Measurements from ENCODE around the gene RNF215. TPM values are rescaled to one million over a fixed set of nuclear protein-coding genes. Genes with fewer than 3 reads are reported as not detected.

RNF215 gene
- total and polyA plus RNA-seq, 2 of the 13 experiments (the other 11 are each of a cell fraction or from before 2014, with no cell fraction given): 5.3 to 6.1 TPM

GRCh38 chr22:30400159-30400558, 12.9 kb upstream of the RNF215 start:
- Histone ChIP-seq H3K9ac (ENCODE audit: insufficient read depth, low read depth, low read length) (no peak overlapping the region), H3K36me3 (replicated peaks in 1 of 2; ENCODE audit: control insufficient read depth in 1 of 2, insufficient read depth in 2 of 2, low read length in 2 of 2) (no peaks in the 10 kb centered on the region; a peak in 1 of 5 replicates), H4K20me1 (ENCODE audit: insufficient read depth, low read length) (no peaks in the 10 kb centered on the region), H2AFZ (ENCODE audit: low read length) (no peak overlapping the region), H3K27ac (ENCODE audit: extremely low read length, insufficient read depth, low read length) (no peak overlapping the region), H3K9me3 (ENCODE audit: low read length) (no peaks in the 10 kb centered on the region), H3K4me3 (replicated peaks in 1 of 3; ENCODE audit: insufficient read depth in 1 of 3, low read depth in 2 of 3, low read length in 3 of 3) (no peak overlapping the region), H3K27me3 (ENCODE audit: control insufficient read depth in 1 of 2, insufficient read depth in 2 of 2, low read length in 2 of 2) (no peaks in the 10 kb centered on the region), H3K79me2 (ENCODE audit: insufficient read depth, low read length) (no peaks in the 10 kb centered on the region), H3K4me1 (ENCODE audit: insufficient read depth, low read length) (peaks cover 70% of the 10 kb centered on the region), H3K4me2 (ENCODE audit: low read depth, low read length) (no peak overlapping the region)
- in situ Hi-C loops (cut with HindIII; ENCODE audit: extremely low pct_ligation_motif_present, low pct_unique_long_range_greater_than_20kb) (no loop called here), intact Hi-C loops (cut with micrococcal nuclease; ENCODE audit: unreplicated experiment) (no loop called here)
- POLR2A ChIA-PET: no interaction called here
- TF ChIP-seq GATAD2A (CRISPR knock-in tag; IDR thresholded peaks at IDR 0.05) (no peak), ZNF816 (CRISPR knock-in tag; IDR thresholded peaks at IDR 0.05; ENCODE audit: borderline replicate concordance) (no peak), NFATC3 (CRISPR knock-in tag; IDR thresholded peaks at IDR 0.05) (no peak), SKIL (CRISPR knock-in tag; IDR thresholded peaks at IDR 0.05; ENCODE audit: borderline replicate concordance) (no peak), ZNF326 (CRISPR knock-in tag; IDR thresholded peaks at IDR 0.05; ENCODE audit: borderline replicate concordance) (no peak), ZNF432 (CRISPR knock-in tag; IDR thresholded peaks at IDR 0.05; ENCODE audit: borderline replicate concordance) (no peak), HNRNPUL1 (IDR thresholded peaks at IDR 0.05; ENCODE audit: low read depth, low read length) (no peak), YEATS4 (CRISPR knock-in tag; IDR thresholded peaks at IDR 0.05; ENCODE audit: borderline replicate concordance) (no peak), CCAR2 (optimal IDR thresholded peaks at IDR 0.05; ENCODE audit: low read depth, low read length) (no peak)
- DNase-seq (ENCODE audit: low spot score) (no peak), FAIRE-seq (no peak), ATAC-seq (no peak)
- CTCF ChIA-PET (ENCODE audit: low intra/inter-chr PET ratio, low total read pairs): no interaction called here
- BruUV-seq (replicated peaks): no TSS peak
- WGBS (ENCODE audit: low lambda C conversion rate): 100% methylated on average over 1 of the region's 1 CpG
